Activated CD4-positive, alpha-beta T cell treated with anti-CD3 and anti-CD28 coated beads for 24 hours (primary cell): Measurements from ENCODE around the gene ADO.
"Not testable (repeated sequence)": the region's sequence is repeated elsewhere in the genome, so short reads cannot be mapped to it uniquely, and the experiment has no call there.

Experiments used
- DNase-seq, 2 donors: peaks; one replicate each; pipeline ENCODE4 v3.0.0-alpha.2; 2020; ENCODE audit warnings: low read depth in 2 of 2

Gene ADO

DNA sequence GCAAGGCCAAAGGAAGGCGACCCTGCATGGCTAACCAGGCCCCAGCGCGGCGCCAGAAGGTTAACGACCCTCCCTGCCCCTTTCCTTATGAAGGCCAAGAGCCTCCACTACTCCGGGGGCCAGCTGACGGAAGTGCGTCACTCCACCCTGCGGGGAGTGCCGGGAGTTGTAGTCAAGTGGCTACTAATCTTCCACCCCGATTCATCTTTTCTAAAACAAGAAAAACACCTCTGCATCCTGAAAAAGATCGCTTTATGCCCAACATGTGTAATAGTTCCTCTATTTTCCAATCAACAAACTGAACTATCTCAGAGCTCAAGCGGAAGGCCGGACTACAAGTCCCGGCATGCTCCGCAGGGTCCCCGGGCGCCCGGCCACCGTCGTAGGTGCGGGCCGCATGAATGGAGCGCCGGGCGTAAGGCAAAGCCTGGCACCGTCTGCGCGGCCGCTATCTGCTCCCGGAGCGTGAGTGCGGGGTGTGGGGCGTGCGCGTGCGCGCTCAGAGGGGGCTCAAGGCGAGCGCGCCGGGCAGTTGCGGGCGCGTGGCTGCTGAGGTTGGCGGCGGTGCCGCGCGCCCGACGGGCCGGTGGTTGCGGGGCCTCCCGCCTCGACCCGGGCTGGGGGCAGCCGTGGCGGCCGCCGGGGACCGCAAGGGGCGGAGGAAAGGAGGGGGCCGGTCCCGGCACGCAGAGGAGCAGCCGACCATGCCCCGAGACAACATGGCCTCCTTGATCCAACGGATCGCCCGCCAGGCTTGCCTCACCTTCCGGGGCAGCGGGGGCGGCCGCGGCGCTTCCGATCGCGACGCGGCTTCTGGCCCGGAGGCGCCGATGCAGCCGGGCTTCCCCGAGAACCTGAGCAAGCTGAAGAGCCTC lies at the start of gene ADO:
TSS of gene ADO (plus strand) at position 365 of the 875 bp plus-strand sequence. CDS start at position 705, 340 bp downstream.
- DNase-seq: peak; percentile 59 to 70

DNA sequence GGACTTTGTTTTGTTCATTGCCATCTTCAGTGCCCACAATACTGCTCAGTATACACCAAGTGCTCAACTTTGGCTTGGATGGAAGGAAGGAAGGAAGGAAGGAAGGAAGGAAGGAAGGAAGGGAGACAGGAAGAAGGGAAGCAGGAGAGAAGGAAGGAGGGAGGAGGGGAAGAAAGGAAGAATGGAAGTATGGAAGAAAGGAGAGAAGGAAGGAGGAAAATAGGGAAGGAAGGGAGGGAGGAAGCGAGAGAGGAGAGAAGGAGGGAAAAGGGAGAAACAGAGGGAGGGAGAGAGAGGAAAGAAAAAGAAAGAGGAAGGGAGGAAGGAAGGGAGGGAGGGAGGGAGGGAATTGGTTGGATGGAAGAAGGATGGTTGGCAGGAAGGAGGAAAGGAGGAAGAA lies 49.6 kb upstream of the ADO start:
- DNase-seq: no peak

DNA sequence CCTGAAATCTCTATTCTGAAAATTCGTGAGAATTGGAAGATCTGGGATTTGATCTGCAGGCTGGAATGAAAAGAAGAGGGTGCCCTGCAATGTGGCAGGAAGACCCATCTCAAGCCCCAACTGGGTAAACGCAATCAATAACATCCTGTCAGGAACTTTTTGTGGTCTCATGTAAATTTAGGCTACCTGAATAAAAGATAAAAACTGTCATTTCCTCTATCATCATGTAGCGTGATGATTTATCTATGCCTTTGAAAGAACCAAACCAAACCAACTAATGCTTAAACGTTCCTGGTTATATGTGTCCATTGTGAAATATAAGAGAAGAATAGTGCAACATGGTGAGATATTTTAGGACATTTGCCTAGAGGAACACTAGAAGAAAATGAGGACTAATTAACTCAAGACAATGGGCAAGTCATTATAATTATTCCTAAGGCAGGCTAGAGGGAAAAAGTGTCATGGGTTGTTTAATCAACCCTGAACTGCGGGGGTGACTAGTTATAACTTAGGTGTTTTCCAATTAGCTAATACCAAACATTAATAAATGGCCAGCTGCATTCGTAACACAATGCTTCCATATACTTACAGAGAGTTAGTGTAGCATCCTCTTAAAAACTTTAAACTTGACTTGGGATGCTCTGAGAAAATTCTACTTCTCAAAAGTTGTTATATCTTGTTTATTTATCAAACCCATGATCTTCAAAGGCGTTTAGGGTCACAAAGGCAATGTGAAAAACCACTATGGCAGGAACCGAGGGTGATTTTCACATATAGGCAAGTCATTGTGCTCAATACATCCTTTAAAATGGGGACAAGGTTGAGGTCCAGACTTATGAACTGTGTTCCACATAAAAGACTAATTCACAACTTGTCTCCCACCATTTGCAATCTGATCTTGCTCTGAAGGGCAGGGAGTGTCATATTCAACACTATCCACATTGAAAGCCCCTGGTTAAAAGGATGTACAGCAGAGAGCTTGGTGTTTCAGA lies 48.6 kb upstream of the ADO start:
- no peak for DNase-seq

DNA sequence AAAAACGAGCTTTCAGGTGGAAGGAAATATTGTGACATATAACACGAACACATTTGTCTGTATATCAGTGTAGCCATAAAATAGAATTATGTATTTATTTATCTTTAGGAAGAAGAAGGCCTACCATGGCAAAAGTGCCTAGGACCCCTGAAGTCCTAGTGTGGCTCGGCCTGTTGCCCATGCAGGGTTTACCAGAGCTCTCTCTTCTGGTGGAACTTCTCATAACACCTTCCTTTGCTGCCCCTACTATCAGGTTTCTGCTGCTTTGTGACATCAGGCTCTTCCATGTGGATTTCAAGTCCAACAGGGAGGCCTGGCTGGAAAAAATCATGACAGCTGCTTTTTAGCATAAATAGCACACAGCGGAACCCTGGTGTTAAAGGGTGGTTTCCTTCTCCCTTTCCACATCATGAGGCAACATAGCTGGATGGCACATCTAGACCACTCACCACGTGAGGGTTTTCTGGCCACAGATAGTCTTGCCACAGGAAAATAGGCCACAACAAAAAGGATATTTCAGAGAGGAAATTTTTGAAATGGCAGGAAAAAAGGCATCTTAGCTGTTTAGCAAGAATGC lies 44.8 kb upstream of the ADO start:
- no peak for DNase-seq

DNA sequence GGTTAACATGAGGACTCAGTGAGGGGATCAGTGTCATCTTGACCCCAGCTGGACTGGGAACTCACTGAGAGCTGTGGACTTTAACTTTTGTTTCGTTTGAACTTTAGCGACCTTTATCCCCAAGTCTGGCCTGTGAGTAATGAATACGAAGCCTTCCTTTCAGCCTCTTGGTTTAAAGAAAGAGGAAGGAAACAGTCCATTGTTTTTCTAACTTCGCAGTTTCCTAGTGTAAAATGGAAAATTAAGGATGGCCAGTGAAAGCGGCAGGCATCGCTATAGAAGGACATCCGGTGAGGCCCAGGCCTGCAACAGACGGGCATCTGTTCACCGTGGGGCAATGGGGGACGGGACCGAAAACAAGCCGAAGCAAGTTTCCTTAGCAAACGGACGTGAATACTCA lies 44.1 kb upstream of the ADO start:
- no peak for DNase-seq

DNA sequence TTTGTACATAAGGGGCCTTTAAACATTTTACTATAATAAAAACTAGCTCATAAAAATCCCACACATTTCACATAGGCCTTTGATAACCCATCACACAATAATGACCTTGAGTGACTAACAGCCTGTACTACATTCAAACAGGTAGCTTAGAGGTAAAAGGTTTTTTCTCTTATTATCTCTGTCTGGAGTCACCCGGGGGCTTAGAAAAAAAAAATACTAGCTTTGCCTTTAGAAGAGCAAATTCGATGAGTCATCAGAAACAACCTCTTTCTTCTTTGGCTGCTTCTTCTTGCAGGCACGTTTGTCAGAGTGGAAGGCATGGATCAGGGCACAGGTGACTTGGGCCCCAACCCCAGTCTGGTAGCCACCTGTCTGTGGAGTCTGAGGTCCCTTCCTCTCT lies 43.4 kb upstream of the ADO start:
- DNase-seq: no peak

DNA sequence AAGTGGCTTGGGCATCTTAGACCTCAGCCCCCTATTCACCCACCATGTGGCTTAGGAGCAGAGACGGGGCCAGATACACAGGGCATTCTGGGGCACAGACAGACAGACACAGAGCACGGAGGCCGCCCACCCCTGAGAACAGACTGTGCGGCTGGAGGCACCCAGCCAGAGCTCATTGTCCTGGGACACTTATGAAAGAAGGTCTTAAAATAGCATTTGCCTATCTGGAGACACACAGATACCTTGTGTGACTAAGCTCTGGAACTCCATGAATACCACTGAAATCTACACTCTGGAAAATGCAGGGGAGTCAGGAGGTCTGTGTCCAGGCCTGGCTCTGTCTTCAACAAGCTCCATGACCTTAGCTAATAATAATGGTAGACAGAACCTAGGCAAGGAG lies 41.4 kb upstream of the ADO start:
- DNase-seq: no peak

DNA sequence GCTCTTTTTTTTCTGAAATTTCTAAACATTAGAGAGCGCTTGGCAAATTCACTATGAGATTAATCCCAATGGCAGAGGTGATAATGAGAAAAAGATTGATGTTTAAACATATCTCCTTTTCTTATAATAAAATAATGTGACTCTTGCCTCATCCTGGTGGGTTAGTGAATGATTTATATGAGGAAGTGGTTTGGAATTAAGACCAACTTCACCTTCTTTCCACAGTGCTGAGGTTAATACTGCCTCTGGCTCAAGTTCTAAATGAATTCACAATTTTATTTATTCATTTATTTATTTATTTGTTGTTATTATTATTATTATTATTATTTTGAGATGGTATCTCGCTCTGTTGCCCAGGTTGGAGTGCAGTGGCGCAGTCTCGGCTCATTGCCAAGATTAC lies 40.5 kb upstream of the ADO start:
- no peak for DNase-seq

DNA sequence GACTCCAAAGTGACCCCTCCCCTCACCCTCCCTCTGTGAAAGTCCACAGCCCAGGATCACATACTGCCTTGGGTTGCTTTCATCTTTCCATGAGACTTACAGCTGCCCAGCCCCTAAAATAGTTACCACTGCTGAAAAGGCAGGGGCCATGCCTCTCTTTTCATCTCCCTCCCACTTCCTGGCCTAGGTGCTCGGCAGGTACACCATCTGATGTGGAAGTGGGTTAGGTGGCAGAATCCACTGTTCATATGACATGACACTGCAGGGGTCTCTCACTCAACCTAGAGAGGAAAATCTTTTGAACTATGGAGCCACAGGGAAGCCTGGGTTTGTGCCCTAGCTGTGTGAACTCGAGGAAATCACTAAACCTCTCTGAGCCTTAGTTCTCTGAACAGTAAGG lies 38.8 kb upstream of the ADO start:
- no peak for DNase-seq

DNA sequence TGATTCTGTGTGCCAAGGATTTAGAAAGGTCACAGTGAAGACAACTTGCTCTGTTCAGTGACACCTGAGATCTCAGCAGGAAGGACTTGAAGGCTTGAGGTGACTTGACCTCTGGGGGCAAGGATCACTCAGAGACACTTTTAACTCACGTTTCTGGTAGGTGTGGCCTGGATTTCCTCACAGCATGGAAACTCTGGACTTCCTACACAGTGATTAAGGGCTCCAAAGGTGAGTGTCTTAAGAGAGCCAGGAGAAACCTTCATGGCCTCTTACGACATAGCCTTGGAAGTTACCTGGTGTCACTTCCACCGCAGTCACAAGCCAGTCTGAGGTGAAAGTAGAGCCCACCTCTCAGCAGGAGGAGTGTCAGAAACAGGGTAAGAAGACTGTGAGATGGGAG lies 38.1 kb upstream of the ADO start:
- DNase-seq: no peak

DNA sequence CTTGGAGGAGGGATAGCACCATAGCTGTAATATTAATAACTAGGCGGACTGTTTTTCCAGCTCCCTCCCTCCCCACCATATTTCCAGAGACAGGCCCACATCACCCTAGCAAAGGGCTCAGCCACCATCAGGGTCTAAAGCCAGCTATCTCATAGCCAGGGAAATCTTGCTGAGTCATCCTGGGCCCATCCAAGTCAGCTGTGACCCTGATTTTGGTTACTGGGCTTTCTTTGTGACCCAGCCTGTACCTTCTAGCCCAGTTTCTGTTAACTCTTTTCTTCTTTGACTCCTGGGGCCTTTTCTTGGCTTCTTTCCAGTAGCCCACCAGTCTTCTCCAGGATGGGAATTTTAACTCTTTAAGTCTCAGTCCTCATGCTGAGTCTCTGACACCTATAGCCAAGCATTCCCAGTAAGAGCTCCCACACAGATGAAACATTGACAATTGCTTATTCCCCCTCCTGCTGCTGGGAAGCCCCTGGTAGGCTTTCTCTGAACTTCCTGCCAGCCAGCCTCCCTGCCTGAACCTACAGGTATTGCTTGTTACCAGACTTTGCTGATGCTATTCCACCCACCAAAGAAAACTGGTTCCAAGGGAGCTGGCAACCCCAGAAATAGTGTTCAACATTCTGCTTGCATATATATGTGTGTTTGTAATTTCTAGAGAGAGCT lies 34.8 kb upstream of the ADO start:
- no peak for DNase-seq

DNA sequence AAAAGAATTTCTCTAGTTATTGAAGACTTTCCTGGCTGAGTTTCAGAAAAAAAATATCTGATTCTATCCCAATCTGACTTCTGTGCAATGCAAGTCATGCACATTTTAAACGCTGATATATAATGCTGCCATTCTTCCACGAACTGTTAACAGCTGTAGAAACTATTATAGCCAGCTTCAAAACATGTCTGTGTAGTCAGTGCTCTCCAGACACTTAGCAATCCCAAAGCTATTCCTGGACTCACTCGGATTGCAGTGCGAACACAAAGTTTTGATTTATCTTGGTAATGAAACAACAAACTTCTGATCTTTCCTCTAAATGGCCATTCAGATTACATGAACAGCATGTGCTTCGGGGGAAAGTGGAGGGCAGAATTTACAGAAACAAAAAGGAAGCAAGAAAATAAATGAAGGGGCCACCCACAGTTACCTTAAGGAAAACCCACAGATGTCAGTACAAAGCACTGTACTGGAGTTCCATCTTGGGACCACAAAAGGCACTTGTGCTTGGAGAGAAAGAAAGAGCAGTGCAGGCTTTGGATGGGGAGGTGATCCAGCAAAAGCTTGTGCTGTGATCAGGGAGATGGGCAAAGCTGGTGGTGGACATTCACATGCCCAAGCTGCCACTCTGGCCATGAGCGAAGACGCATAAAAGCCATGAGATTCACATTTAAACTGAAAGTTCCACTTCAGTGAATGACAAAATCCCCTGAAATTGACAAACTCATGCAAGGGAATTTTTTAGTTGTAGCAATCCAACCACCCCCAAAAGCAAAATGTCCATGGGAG lies 32.1 kb upstream of the ADO start:
- no peak for DNase-seq

DNA sequence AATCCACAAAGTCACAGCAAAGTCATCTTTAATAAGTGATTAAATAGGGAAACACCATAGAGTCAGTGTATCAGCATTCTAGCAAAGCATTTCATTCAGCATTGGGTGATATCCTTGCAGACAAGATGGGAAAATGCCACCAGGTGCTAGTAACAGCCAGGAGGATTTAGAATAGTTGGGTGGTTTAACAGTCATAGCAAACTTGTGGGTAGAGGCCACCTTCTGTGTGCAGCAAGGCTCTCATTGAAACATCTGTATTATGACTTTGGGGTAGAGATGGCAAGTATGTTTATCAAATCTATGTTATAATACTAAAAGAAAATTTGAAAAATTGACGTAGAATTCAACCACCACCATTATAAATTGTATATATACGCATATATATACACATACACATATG lies 26.4 kb upstream of the ADO start:
- no peak for DNase-seq

DNA sequence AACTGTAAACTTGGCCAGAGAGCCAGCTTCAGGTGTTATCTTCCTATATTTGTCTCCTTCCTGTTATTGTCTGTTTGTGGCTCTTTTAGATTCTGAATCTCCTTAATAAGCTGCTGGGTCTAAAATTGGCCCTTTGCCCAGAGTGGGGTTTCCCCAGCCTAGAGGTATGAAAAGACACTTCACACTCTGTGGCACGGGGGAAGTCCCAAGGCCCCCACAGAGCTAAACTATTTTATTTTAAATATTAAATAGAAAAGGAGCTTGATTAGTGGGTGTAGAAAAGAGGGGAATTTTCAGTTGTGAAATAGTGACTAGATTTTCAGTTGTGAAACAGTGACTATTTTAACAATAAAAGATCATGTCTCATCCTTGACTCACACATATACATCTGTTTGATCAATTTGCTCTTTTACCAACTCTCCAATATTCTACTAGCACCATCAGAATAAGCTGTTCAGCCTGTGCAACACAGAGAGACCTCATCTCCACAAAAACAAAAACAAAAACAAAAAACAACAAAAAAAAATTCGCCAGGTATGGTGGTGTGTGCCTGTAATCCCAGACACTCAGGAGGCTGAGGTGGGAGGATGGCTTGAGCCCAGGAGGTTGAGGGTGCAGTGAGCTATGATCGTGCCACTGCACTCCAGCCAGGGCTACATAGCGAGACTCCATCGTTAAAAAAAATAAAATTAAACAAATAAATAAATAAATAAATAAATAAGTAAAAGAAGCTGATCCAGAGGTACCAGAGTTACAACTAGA lies 24.9 kb upstream of the ADO start:
- DNase-seq: peak; percentile 76 to 86

DNA sequence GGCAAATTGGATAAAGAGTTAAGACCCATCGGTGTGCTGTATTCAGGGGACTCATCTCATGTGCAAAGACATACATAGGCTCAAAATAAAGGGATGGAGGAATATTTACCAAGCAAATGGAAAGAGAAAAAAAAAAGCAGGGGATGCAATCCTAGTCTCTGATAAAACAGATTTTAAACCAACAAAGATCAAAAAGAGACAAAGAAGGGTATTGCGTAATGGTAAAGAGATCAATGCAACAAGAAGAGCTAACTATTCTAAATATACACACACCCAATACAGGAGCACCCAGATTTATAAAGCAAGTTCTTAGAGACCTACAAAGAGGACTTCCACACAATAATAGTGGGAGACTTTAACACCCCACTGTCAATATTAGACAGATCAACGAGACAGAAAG lies 20.0 kb upstream of the ADO start:
- DNase-seq: not testable (repeated sequence)

DNA sequence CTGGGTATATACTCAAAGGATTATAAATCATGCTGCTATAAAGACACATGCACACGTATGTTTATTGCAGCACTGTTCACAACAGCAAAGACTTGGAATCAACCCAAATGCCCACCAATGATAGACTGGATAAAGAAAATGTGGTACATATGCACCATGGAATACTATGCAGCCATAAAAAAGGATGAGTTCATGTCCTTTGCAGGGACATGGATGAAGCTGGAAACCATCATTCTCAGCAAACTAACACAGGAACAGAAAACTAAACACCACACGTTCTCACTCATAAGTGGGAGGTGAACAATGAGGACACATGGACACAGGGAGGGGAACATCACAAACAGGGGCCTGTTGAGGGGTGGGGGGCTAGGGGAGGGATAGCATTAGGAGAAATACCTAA lies 16.2 kb upstream of the ADO start:
- DNase-seq: not testable (repeated sequence)

DNA sequence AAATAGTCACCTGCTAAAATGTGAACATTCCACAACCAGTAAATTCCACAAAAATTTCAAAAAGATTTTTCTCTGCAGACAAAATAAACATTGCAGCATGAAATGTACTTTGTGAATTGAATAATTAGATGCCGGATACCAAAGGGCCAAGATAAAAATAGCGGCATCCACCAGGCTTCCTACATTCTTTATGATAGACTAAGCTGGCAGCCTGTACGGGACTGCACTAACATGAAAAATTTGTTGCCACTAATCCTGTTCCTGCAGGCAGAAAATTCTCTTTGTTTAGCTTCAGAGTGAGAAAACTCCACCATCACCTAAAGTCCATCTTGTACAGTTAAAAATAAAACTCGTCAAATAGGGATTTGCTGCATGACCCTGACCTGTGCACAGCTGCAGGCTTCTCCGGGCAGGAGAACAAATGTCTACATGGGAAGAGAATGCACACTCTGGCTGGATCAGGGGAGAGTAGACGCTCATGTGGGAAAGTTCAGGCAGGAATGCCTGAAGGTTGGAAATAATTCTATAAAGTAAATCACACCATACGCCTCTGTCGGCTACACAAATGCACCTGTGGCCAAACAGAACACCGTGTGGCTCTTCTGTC lies 15.6 kb upstream of the ADO start:
- no peak for DNase-seq

DNA sequence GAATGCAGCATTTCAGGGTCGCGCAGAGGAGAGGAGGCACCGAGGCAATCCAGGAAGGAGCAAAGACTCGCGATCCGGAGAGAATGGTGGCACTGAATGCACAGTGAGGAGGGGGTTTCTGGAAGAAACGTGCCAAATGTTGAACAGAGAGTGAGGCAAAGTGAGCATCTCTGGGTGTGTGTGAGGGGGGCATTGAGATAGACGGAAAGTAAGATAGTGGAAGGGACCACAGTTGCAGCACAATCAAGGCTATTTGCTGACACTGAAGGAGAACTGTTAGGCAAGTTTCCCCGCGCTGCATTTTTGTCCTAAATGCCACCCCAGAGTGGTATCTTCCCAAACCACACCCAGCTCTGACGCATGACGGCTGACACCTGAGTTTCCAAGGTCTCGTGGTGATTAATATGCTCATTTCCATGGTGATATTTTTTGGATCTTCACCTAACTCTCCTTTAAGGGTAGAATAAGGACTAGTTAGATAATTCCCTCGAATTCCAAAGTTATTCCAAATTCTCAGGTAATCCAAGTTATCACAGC lies 14.4 kb upstream of the ADO start:
- DNase-seq: no peak

DNA sequence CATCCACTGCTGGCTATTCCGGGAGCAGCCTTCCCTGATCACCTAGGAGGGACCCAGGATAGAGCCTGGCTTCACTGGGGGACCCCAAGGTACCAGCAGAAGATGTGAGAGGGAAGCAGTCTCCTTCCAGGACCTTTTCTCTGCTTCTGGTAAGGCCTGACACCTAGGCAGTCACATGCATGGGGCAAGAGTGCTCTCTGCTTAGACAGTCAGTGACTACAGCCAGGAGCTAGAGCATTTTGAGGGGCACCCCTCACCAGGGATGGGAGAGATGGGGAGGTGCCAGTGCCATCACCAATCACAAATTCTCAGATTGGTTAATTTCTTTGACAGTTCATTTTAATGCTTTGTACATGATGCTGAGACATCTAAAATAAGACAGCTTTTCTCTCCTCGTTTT lies 13.9 kb upstream of the ADO start:
- no peak for DNase-seq

DNA sequence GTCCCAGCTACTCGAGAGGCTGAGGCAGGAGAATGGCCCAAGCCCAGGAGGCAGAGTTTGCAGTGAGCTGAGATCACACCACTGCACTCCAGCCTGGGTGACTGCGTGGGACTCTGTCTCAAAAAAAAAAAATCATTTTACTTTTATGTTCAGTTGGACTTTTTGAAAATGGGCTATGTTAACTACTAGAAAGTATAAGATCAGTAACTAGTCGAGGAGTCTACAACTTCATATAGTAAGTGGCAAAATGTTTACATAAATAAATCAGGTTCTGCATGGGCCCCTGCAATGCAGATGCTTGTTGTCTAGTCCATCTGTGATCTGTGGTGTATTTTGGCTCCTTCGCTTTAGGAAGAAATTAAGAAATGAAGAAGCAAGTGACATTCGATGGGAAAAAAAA lies 12.3 kb upstream of the ADO start:
- no peak for DNase-seq
